AG04449 (cell line): ENCODE data around the gene PXYLP1.
A peak's percentile ranks its signal among the peaks of the same experiment; 100 is the strongest.

Experiments used
- CTCF ChIA-PET: fragments of 350-600 bp; formaldehyde crosslinking; extraction: SDS; loops from one replicate; lab custom pipeline; 2021; ENCODE audit warnings: antibody characterized with exemption; lab: Yijun Ruan, JAX
- POLR2A ChIA-PET: fragments of 400-600, 350-600 bp; formaldehyde crosslinking; extraction: SDS; loops from one replicate; lab custom pipeline; 2020; ENCODE audit warnings: antibody characterized with exemption, inconsistent platforms; lab: Yijun Ruan, JAX
- DNase-seq: peaks from one replicate; pipeline ENCODE4 v3.0.0-alpha.2; 2010; ENCODE audit warnings: low read depth, low spot score
- H3K4me3 ChIP-seq: 2 replicates; pipeline ENCODE4 v1.5.1; 2011; ENCODE audit warnings: low read depth, mild to moderate bottlenecking, control low read depth, low read length
- TF ChIP-seq, protein P1 (sequence below): IDR thresholded peaks from one replicate; pipeline ENCODE4 v1.5.1; 2011; ENCODE audit warnings: mild to moderate bottlenecking, moderate library complexity, low read length, control low read depth, inconsistent platforms; ENCODE audit not compliant: insufficient read depth; ENCODE audit errors: missing control alignments

PXYLP1 gene, protein sequence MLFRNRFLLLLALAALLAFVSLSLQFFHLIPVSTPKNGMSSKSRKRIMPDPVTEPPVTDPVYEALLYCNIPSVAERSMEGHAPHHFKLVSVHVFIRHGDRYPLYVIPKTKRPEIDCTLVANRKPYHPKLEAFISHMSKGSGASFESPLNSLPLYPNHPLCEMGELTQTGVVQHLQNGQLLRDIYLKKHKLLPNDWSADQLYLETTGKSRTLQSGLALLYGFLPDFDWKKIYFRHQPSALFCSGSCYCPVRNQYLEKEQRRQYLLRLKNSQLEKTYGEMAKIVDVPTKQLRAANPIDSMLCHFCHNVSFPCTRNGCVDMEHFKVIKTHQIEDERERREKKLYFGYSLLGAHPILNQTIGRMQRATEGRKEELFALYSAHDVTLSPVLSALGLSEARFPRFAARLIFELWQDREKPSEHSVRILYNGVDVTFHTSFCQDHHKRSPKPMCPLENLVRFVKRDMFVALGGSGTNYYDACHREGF

DNA sequence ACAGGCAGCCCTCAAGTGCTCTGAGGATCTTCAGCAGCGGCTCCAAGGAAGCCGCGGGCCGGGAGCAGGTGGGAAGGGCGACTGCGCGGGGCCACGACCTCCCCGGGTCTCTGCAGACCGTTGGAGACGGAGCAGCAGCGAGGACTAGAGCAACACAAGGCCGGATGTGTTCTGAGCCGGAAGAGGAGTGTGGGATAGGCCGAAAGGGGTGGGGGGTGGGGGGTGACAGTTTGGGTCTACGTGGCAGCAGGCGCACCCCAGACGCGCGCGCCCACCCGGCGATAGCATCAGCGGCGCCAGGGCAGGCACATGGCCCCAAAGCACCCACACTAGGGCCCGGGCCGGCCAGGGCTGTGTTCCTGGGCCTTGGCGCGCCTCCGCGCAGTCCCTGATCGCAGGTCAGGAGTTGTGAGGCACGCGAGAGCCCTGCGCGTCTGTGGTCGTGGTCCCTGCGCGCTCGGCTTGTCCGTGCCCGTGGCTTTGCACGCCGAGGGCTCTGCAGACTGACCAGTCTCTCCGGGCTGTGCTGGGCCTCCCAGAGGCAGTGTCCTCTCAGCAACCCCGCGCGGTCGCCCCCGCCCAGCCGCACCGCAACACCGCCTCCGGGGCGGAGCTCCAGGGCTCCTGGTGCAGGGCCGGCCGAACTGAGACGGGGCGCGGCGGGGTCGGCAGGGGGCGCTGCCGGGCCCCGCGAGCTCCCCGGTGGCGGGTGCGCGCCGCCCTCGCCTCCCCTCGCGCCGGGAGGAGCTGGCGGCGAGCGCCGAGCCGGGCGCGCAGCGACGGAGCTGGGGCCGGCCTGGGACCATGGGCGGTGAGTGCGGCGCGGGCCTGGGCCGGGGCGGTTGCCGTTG lies at the start of gene PXYLP1:
PXYLP1 (plus strand) TSS at position 725 of the 851 bp plus-strand sequence. CDS start 28,351 bp downstream, outside the sequence.
- CTCF ChIA-PET: interaction anchor here (0.6 to 6.9 kb wide), 50 partner anchors 9 to 508 kb away, joined by 3 to 109 read pairs (median 4); no protein-coding TSS in a partner anchor
- no peak for DNase-seq
- TF ChIP-seq, protein P1, sequence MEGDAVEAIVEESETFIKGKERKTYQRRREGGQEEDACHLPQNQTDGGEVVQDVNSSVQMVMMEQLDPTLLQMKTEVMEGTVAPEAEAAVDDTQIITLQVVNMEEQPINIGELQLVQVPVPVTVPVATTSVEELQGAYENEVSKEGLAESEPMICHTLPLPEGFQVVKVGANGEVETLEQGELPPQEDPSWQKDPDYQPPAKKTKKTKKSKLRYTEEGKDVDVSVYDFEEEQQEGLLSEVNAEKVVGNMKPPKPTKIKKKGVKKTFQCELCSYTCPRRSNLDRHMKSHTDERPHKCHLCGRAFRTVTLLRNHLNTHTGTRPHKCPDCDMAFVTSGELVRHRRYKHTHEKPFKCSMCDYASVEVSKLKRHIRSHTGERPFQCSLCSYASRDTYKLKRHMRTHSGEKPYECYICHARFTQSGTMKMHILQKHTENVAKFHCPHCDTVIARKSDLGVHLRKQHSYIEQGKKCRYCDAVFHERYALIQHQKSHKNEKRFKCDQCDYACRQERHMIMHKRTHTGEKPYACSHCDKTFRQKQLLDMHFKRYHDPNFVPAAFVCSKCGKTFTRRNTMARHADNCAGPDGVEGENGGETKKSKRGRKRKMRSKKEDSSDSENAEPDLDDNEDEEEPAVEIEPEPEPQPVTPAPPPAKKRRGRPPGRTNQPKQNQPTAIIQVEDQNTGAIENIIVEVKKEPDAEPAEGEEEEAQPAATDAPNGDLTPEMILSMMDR: peak; percentile 57
- peak within 1 kb of the TSS; percentile 71 for H3K4me3 ChIP-seq
- POLR2A ChIA-PET: interaction anchor here (0.6 to 1.0 kb wide), 5 partner anchors 9 to 1880 kb away, joined by 3 read pairs; no protein-coding TSS in a partner anchor

DNA sequence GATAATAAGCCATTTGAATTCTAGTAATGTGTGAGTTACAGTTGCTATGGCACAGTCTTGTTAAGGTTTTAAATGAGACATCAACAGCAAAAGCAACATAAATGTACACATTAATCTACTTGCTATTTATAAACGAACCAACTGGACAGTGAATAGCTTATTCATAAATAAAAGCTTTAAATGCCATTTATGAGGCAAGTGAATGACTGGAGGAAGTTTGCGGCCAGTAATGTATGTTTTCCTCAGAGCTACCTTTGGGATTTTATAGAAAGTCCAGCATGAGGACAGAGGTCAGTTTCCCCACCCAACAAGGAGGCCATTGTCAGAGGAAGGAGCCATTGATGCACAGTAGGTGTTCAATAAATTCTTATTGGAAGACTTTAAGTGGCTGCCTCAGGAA lies 48.0 kb upstream of the PXYLP1 start:
- DNase-seq: no peak
- POLR2A ChIA-PET: no interaction called here
- CTCF ChIA-PET: interaction anchor here (0.8 to 1.9 kb wide), 2 partner anchors 9 to 48 kb away, joined by 3 to 10 read pairs; partner anchors contain the start of gene PXYLP1
- TF ChIP-seq, protein P1: no peak
- H3K4me3 ChIP-seq: no peak overlapping the region

DNA sequence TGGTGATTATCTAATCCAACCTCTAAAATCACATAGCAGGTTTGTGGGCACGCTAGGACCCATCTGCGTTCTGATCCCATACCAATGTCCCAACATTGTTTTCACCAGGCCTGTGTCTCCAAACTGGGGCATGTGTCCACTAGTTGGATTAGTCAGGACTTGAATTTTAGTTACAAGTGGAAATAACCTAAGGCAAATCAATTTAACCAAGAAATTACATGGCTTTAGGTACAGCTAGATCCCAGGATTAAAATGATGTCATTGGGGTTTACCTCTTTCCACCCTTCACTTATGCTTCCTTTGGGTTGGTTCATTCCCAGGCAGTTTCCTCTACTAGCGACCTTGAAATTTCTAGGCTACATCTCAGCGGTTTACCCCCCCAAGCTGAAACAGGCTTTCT lies 47.2 kb upstream of the PXYLP1 start:
- no peak overlapping the region for H3K4me3 ChIP-seq
- no peak for DNase-seq
- TF ChIP-seq, protein P1: no peak
- ChIA-PET POLR2A (no interaction called here), CTCF (interaction anchor here (1.3 to 1.9 kb wide), 2 partner anchors 8 to 11 kb away, joined by 3 to 10 read pairs; no protein-coding TSS in a partner anchor)

DNA sequence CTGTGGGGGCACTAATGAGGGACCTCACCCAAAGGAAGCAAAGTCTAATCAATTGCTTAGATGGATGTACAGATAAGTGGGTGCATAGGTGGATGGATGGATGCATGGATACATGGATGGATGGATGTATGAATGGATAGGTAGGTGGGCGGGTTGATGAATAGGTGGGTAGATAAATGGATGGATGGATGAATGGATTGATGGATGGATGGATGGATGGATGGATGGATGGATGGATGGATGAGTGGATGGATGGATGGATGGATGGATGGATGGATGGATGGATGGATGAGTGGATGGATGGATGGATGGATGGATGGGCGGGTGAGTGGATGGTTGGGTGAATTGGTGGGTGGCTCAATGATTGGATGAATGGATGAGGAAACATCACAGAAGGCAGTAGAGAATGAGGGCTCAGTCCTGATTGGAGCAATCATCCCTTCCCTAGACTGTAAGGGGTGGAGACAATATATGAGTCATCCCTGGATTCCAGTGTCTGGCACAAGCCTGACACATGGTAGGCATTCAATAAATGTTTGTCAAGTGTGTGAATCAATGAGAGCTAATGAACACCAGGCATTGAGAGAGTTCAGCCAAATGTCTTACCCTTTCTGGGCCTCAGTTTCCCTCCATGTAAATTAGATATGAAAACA lies 40.4 kb upstream of the PXYLP1 start:
- no peak overlapping the region for H3K4me3 ChIP-seq
- CTCF ChIA-PET: interaction anchor here (0.8 to 3.9 kb wide), 16 partner anchors 8 to 293 kb away, joined by 3 to 67 read pairs (median 8); no protein-coding TSS in a partner anchor
- DNase-seq: no peak
- POLR2A ChIA-PET: interaction anchor here (0.6 kb wide), 1 partner anchor 1445 kb away, joined by 3 read pairs; no protein-coding TSS in a partner anchor
- TF ChIP-seq, protein P1: no peak

DNA sequence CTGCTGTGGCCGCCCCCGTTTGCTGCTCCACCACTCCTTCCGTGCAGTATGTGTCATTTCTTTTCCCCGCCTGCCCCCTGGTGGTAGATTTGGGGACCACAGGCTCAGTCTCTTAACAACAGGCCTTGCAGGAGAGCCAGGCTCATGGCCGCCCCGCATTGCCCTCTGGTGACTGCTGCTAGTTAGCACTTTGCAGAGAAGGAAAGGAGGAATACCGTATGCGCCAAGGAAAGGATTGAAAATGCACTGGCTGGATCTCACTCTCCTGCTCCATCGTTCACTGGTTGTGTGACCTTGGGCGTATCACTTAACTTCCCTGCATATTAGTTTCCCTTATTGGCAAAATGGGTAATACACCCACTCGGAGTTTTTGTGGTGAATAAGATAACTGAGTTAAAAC lies 39.3 kb upstream of the PXYLP1 start:
- POLR2A ChIA-PET: no interaction called here
- DNase-seq: peak; percentile 63

More for the DNA sequence above, 39.3 kb upstream of the PXYLP1 start:
- no peak overlapping the region for H3K4me3 ChIP-seq
- TF ChIP-seq, protein P1: peak; percentile 99
- CTCF ChIA-PET: interaction anchor here (0.6 to 3.9 kb wide), 21 partner anchors 9 to 295 kb away, joined by 3 to 67 read pairs (median 5); no protein-coding TSS in a partner anchor
